ENCODE measurements around the gene NPAS2. TPM values are rescaled to one million over a fixed set of nuclear protein-coding genes. Genes with fewer than 3 reads are reported as not detected.

Gene NPAS2
- total and polyA plus RNA-seq, 2 donors (not counting 3 experiments of a cell fraction or from before 2014, with no cell fraction given): 29.0 to 53.9 TPM

GRCh38 chr2:100779908-100780202, 40.1 kb upstream of the NPAS2 start:
- Histone ChIP-seq H2AFZ (ENCODE audit: low read depth, low read length) (no peak overlapping the region), H3K27ac (ENCODE audit: insufficient read depth, low read depth, low read length) (no peak overlapping the region), H4K20me1 (replicated peaks; ENCODE audit: control insufficient read depth, extremely low read depth, insufficient read depth, low read length) (no peaks in the 10 kb centered on the region), H3K36me3 (ENCODE audit: control insufficient read depth in 2 of 2, extremely low read depth in 1 of 2, insufficient read depth in 2 of 2, low read length in 2 of 2) (no peaks in the 10 kb centered on the region), H3K9me3 (replicated peaks; ENCODE audit: control insufficient read depth, insufficient read depth, low read length) (no peaks in the 10 kb centered on the region), H3K4me2 (ENCODE audit: insufficient read depth, low read length) (no peak overlapping the region), H3K9me1 (replicated peaks; ENCODE audit: control insufficient read depth, extremely low read depth, insufficient read depth, low read length) (no peaks in the 10 kb centered on the region), H3K9ac (replicated peaks; ENCODE audit: extremely low read depth, insufficient read depth, low read length) (no peak overlapping the region), H3K27me3 (ENCODE audit: control insufficient read depth in 2 of 2, insufficient read depth in 2 of 2, low read length in 2 of 2) (no peaks in the 10 kb centered on the region), H3K4me3 (replicated peaks in 1 of 3; ENCODE audit: insufficient read depth in 1 of 3, low read depth in 1 of 3, low read length in 3 of 3) (no peak overlapping the region), H3K79me2 (ENCODE audit: control insufficient read depth, insufficient read depth, low read length) (no peaks in the 10 kb centered on the region), H3K4me1 (ENCODE audit: control insufficient read depth, extremely low read depth, insufficient read depth, low read length) (peaks cover 21% of the 10 kb centered on the region)
- POLR2A ChIA-PET: no interaction called here
- CTCF ChIA-PET: interaction anchor here (1.2 kb wide), 1 partner anchor 11 kb away, joined by 4 read pairs; no protein-coding TSS in a partner anchor
- DNase-seq (ENCODE audit: low read depth, low spot score): no peak
- intact Hi-C loops (cut with micrococcal nuclease): no loop called here
- FAIRE-seq: no peak
- dilution Hi-C loops (cut with MboI; ENCODE audit: extremely low pct_ligation_motif_present, low sequenced_read_pairs): no loop called here
- BruUV-seq (replicated peaks): no TSS peak
- TF ChIP-seq POLR2A (IDR thresholded peaks at IDR 0.05; ENCODE audit: low read depth, low read length): no peak
- TF ChIP-seq CTCF (IDR thresholded peaks at IDR 0.05; ENCODE audit: extremely low read depth in 1 of 2, insufficient read depth in 1 of 2, low read depth in 1 of 2, low read length in 2 of 2): no peak
- no peak for TF ChIP-seq MAX (IDR thresholded peaks at IDR 0.05; ENCODE audit: insufficient read depth, insufficient read length)
- TF ChIP-seq MYC (IDR thresholded peaks at IDR 0.05; ENCODE audit: low read depth, low read length): no peak
- no peak for TF ChIP-seq EZH2 (IDR thresholded peaks at IDR 0.05; ENCODE audit: borderline replicate concordance, low read depth, low read length, severe bottlenecking)
- no peak for TF ChIP-seq FOS (IDR thresholded peaks at IDR 0.05; ENCODE audit: borderline replicate concordance, insufficient read depth, low read length)
- TF ChIP-seq POLR2AphosphoS5 (IDR thresholded peaks at IDR 0.05; ENCODE audit: insufficient read depth, low read depth, low read length): no peak
- no peak for TF ChIP-seq JUN (IDR thresholded peaks at IDR 0.05; ENCODE audit: borderline replicate concordance, insufficient read depth, insufficient read length, low read depth)
- TF ChIP-seq GATA2 (IDR thresholded peaks at IDR 0.05; ENCODE audit: insufficient read depth, insufficient read length, low read depth, low read length): no peak
